ENCODE data around the gene LRRC58.
"Not testable (repeated sequence)": the region's sequence is repeated elsewhere in the genome, so short reads cannot be mapped to it uniquely, and the experiment has no call there.

Gene LRRC58

DNA sequence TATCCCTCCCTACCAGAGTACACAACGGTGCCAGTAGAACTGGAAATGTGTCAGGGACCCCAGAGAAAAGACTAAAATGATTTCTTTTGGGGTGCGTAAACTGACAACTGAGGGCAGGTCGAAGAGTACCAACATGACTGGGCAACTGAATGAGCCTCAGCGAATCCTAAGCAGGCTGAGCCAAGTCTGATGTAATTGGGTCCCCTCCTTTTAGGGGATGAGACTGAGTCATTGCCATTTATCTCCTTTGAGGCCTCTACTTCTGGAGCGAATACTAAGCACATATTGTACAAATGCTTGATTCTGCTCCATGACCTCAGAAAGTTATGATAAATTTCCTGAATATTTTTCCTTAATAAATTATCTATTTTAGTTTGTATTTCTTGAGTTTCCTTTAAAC lies 46.8 kb downstream of the LRRC58 start:
- Histone ChIP-seq H3K27ac (ENCODE audit: low read depth, low read length) (no peak overlapping the region), H3K27me3 (ENCODE audit: control insufficient read depth, insufficient read depth, low read length) (no peaks in the 10 kb centered on the region), H3K4me3 (ENCODE audit: low read depth, low read length) (no peak overlapping the region), H3K4me1 (ENCODE audit: control insufficient read depth, insufficient read depth, low read length) (no peaks in the 10 kb centered on the region), H3K9me3 (ENCODE audit: control insufficient read depth, insufficient read depth, low read depth, low read length) (no peaks in the 10 kb centered on the region; the same call in 1 of the 2 replicates), H3K9ac (ENCODE audit: low read length) (no peak overlapping the region), H3K36me3 (ENCODE audit: control insufficient read depth, insufficient read depth, low read length) (no peaks in the 10 kb centered on the region)

DNA sequence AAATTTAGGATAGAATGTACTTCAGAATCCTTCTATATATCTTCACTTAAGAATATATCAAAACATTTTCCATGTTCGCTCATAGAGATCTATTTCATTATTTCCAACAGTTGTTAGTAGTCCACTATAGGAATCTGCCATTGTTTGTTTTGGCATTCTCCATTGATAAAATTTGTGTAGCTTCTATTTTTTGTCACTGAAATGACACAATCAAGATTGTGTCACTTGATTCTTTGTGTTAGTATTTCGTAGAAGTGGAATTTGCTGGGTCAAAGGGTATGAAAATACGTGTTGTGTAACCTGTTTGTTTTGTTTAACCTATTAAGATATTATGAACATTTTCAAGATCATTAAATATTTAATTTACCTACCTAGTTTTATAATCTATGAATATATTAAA lies 48.2 kb downstream of the LRRC58 start:
- no peak overlapping the region for H3K9ac ChIP-seq (ENCODE audit: low read length)
- H3K9me3 ChIP-seq (ENCODE audit: control insufficient read depth, insufficient read depth, low read depth, low read length), result no peaks in the 10 kb centered on the region
- no peaks in the 10 kb centered on the region for H3K4me1 ChIP-seq (ENCODE audit: control insufficient read depth, insufficient read depth, low read length)
- no peak overlapping the region for H3K4me3 ChIP-seq (ENCODE audit: low read depth, low read length)
- H3K27me3 ChIP-seq (ENCODE audit: control insufficient read depth, insufficient read depth, low read length), result no peaks in the 10 kb centered on the region
- no peak overlapping the region for H3K27ac ChIP-seq (ENCODE audit: low read depth, low read length)
- no peaks in the 10 kb centered on the region for H3K36me3 ChIP-seq (ENCODE audit: control insufficient read depth, insufficient read depth, low read length)

- no peaks in the 10 kb centered on the region for H3K9me3 ChIP-seq (ENCODE audit: control insufficient read depth, insufficient read depth, low read depth, low read length)
- no peak overlapping the region for H3K9ac ChIP-seq (ENCODE audit: low read length)
- no peak overlapping the region for H3K4me3 ChIP-seq (ENCODE audit: low read depth, low read length)
- H3K27me3 ChIP-seq (ENCODE audit: control insufficient read depth, insufficient read depth, low read length), result no peaks in the 10 kb centered on the region
- no peak overlapping the region for H3K27ac ChIP-seq (ENCODE audit: low read depth, low read length)
- H3K4me1 ChIP-seq (ENCODE audit: control insufficient read depth, insufficient read depth, low read length), result no peaks in the 10 kb centered on the region
- H3K36me3 ChIP-seq (ENCODE audit: control insufficient read depth, insufficient read depth, low read length), result no peaks in the 10 kb centered on the region
Measured at GRCh38 chr3:120299403-120299802, 49.8 kb downstream of the LRRC58 start.

DNA sequence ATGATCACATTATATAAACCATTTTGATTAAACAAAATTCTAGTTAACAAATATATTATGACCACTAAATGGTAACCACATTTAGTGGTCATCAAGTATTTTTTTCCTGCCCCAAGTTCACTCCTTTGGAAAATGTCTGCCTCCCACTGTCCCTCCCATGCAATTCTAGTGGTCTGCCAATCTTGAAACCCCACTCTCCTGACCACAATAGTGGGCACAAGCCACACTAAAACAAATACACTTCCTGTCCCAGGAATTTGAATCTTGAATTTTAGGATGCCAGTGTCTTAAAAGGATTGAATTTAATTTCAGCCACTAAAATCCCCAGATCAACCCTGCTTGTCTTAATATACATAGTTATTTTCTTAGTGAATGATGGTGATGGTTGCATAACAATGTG lies 50.2 kb downstream of the LRRC58 start:
- Histone ChIP-seq H3K9ac (ENCODE audit: low read length) (no peak overlapping the region), H3K9me3 (ENCODE audit: control insufficient read depth, insufficient read depth, low read depth, low read length) (no peaks in the 10 kb centered on the region; the same call in 1 of the 2 replicates), H3K27ac (ENCODE audit: low read depth, low read length) (no peak overlapping the region), H3K27me3 (ENCODE audit: control insufficient read depth, insufficient read depth, low read length) (no peaks in the 10 kb centered on the region), H3K4me1 (ENCODE audit: control insufficient read depth, insufficient read depth, low read length) (no peaks in the 10 kb centered on the region), H3K4me3 (ENCODE audit: low read depth, low read length) (no peak overlapping the region), H3K36me3 (ENCODE audit: control insufficient read depth, insufficient read depth, low read length) (no peaks in the 10 kb centered on the region)

DNA sequence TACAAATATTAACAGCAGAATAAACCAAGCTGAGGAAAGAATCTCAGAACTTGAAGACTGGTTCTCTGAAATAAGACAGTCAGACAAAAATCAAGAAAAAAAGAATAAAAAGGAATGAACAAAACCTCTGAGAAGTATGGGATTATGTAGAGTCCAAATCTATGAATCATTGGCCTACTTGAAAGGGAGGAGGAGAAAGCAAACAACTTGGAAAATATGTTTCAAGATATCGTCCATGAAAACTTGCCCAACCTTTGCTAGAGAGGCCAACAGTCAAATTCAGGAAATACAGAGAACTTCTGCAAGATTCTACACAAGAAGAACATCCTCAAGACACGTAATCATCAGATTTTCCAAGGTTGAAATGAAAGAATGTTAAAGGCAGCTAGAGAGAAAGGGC lies 57.6 kb downstream of the LRRC58 start:
- H3K36me3 ChIP-seq (ENCODE audit: control insufficient read depth, insufficient read depth, low read length); H3K9me3 ChIP-seq (ENCODE audit: control insufficient read depth, insufficient read depth, low read depth, low read length); H3K9ac ChIP-seq (ENCODE audit: low read length); H3K27ac ChIP-seq (ENCODE audit: low read depth, low read length); H3K4me3 ChIP-seq (ENCODE audit: low read depth, low read length); H3K4me1 ChIP-seq (ENCODE audit: control insufficient read depth, insufficient read depth, low read length): not testable (repeated sequence)
- H3K27me3 ChIP-seq (ENCODE audit: control insufficient read depth, insufficient read depth, low read length), result peaks cover 10% of the 10 kb centered on the region

DNA sequence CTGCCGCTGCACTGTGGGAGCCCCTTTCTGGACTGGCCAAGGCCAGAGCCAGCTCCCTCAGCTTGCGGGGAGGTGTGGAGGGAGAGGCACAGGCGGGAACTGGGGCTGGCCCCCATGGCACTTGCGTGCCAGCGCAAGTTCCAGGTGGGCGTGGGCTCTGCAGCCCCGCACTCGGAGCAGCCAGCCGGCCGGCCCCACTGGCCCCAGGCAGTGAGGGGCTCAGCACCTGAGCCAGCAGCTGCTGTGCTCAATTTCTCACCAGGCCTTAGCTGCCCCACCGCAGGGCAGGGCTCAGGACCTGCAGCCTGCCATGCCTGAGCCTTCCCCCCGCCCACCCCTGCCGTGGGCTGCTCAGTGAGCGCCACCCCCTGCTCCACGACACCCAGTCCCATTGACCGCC lies 59.5 kb downstream of the LRRC58 start:
- Histone ChIP-seq H3K4me1 (ENCODE audit: control insufficient read depth, insufficient read depth, low read length) (peaks cover 2% of the 10 kb centered on the region; the same call in 1 of the 2 replicates), H3K27me3 (ENCODE audit: control insufficient read depth, insufficient read depth, low read length) (peaks cover 29% of the 10 kb centered on the region), H3K36me3 (ENCODE audit: control insufficient read depth, insufficient read depth, low read length) (no peaks in the 10 kb centered on the region), H3K9me3 (ENCODE audit: control insufficient read depth, insufficient read depth, low read depth, low read length) (peaks cover 6% of the 10 kb centered on the region), H3K4me3 (ENCODE audit: low read depth, low read length) (no peak overlapping the region), H3K27ac (ENCODE audit: low read depth, low read length) (no peak overlapping the region), H3K9ac (ENCODE audit: low read length) (no peak overlapping the region)

- peaks cover 40% of the 10 kb centered on the region for H3K27me3 ChIP-seq (ENCODE audit: control insufficient read depth, insufficient read depth, low read length)
Measured at GRCh38 chr3:120286465-120286864, 62.7 kb downstream of the LRRC58 start.

GRCh38 chr3:120285508-120285841 lies 63.7 kb downstream of the LRRC58 start:
- Histone ChIP-seq H3K9me3 (ENCODE audit: control insufficient read depth, insufficient read depth, low read depth, low read length) (peaks cover 3% of the 10 kb centered on the region; the same call in 1 of the 2 replicates), H3K27ac (ENCODE audit: low read depth, low read length) (no peak overlapping the region), H3K4me1 (ENCODE audit: control insufficient read depth, insufficient read depth, low read length) (peaks cover 5% of the 10 kb centered on the region), H3K9ac (ENCODE audit: low read length) (no peak overlapping the region), H3K4me3 (ENCODE audit: low read depth, low read length) (peak overlapping the region; percentile 57), H3K27me3 (ENCODE audit: control insufficient read depth, insufficient read depth, low read length) (peaks cover 40% of the 10 kb centered on the region), H3K36me3 (ENCODE audit: control insufficient read depth, insufficient read depth, low read length) (no peaks in the 10 kb centered on the region)

More at GRCh38 chr3:120286465-120286864, 62.7 kb downstream of the LRRC58 start:
- Histone ChIP-seq H3K9ac (ENCODE audit: low read length) (no peak overlapping the region), H3K4me1 (ENCODE audit: control insufficient read depth, insufficient read depth, low read length) (peaks cover 5% of the 10 kb centered on the region), H3K9me3 (ENCODE audit: control insufficient read depth, insufficient read depth, low read depth, low read length) (peaks cover 4% of the 10 kb centered on the region; the same call in 1 of the 2 replicates), H3K4me3 (ENCODE audit: low read depth, low read length) (no peak overlapping the region), H3K27ac (ENCODE audit: low read depth, low read length) (no peak overlapping the region), H3K36me3 (ENCODE audit: control insufficient read depth, insufficient read depth, low read length) (no peaks in the 10 kb centered on the region)

GRCh38 chr3:120284747-120285507 lies 64.2 kb downstream of the LRRC58 start, which contains the start of gene GPR156:
Gene GPR156 (minus strand): TSS chr3:120285222. CDS start chr3:120244098, 41,124 bp downstream.
- Histone ChIP-seq H3K9me3 (ENCODE audit: control insufficient read depth, insufficient read depth, low read depth, low read length) (no peaks in the 10 kb centered on the region), H3K36me3 (ENCODE audit: control insufficient read depth, insufficient read depth, low read length) (no peaks in the 10 kb centered on the region), H3K4me1 (ENCODE audit: control insufficient read depth, insufficient read depth, low read length) (peaks cover 5% of the 10 kb centered on the region), H3K4me3 (ENCODE audit: low read depth, low read length) (peak within 1 kb of the TSS; percentile 57), H3K27me3 (ENCODE audit: control insufficient read depth, insufficient read depth, low read length) (peaks cover 40% of the 10 kb centered on the region), H3K9ac (ENCODE audit: low read length) (peak within 1 kb of the TSS; percentile 20), H3K27ac (ENCODE audit: low read depth, low read length) (no peak within 1 kb of the TSS)

- no peak overlapping the region for H3K9ac ChIP-seq (ENCODE audit: low read length)
- H3K9me3 ChIP-seq (ENCODE audit: control insufficient read depth, insufficient read depth, low read depth, low read length), result no peaks in the 10 kb centered on the region
- H3K4me3 ChIP-seq (ENCODE audit: low read depth, low read length), result no peak overlapping the region
- H3K27me3 ChIP-seq (ENCODE audit: control insufficient read depth, insufficient read depth, low read length), result peaks cover 27% of the 10 kb centered on the region
- peaks cover 5% of the 10 kb centered on the region for H3K4me1 ChIP-seq (ENCODE audit: control insufficient read depth, insufficient read depth, low read length)
- no peak overlapping the region for H3K27ac ChIP-seq (ENCODE audit: low read depth, low read length)
- H3K36me3 ChIP-seq (ENCODE audit: control insufficient read depth, insufficient read depth, low read length), result no peaks in the 10 kb centered on the region
Measured at GRCh38 chr3:120281261-120281660, 67.9 kb downstream of the LRRC58 start.

- Histone ChIP-seq H3K4me1 (ENCODE audit: control insufficient read depth, insufficient read depth, low read length) (peaks cover 5% of the 10 kb centered on the region), H3K9me3 (ENCODE audit: control insufficient read depth, insufficient read depth, low read depth, low read length) (no peaks in the 10 kb centered on the region), H3K36me3 (ENCODE audit: control insufficient read depth, insufficient read depth, low read length) (no peaks in the 10 kb centered on the region), H3K27me3 (ENCODE audit: control insufficient read depth, insufficient read depth, low read length) (peaks cover 20% of the 10 kb centered on the region), H3K4me3 (ENCODE audit: low read depth, low read length) (no peak overlapping the region), H3K27ac (ENCODE audit: low read depth, low read length) (no peak overlapping the region), H3K9ac (ENCODE audit: low read length) (no peak overlapping the region)
Measured at GRCh38 chr3:120280566-120280965, 68.6 kb downstream of the LRRC58 start.

Data from HUES6 (cell line).